ENCODE data around the gene HOGA1. TPM values are rescaled to one million over a fixed set of nuclear protein-coding genes. Genes with fewer than 3 reads are reported as not detected.

HOGA1 gene
- 1 to 10 TPM; 1.0 to 2.7 TPM for total RNA-seq

- peak; percentile 26 for DNase-seq (ENCODE audit: low spot score)
- H3K27ac ChIP-seq, result no peak within 1 kb of the TSS
- TF ChIP-seq POLR2AphosphoS5 (IDR thresholded peaks at IDR 0.05), result no peak
- TF ChIP-seq POLR2A (IDR thresholded peaks at IDR 0.05), result no peak
- TF ChIP-seq, protein P1, sequence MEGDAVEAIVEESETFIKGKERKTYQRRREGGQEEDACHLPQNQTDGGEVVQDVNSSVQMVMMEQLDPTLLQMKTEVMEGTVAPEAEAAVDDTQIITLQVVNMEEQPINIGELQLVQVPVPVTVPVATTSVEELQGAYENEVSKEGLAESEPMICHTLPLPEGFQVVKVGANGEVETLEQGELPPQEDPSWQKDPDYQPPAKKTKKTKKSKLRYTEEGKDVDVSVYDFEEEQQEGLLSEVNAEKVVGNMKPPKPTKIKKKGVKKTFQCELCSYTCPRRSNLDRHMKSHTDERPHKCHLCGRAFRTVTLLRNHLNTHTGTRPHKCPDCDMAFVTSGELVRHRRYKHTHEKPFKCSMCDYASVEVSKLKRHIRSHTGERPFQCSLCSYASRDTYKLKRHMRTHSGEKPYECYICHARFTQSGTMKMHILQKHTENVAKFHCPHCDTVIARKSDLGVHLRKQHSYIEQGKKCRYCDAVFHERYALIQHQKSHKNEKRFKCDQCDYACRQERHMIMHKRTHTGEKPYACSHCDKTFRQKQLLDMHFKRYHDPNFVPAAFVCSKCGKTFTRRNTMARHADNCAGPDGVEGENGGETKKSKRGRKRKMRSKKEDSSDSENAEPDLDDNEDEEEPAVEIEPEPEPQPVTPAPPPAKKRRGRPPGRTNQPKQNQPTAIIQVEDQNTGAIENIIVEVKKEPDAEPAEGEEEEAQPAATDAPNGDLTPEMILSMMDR (IDR thresholded peaks at IDR 0.05), result no peak
- H3K9me3 ChIP-seq, result no peaks in the 10 kb centered on the region
- 23% methylated on average over 5 of the region's 5 CpGs for WGBS
- no peak within 1 kb of the TSS for H3K4me3 ChIP-seq
- intact Hi-C loops (cut with DNase I), result no loop called here
- H3K27me3 ChIP-seq (replicated peaks; ENCODE audit: insufficient read depth), result no peaks in the 10 kb centered on the region
- no peaks in the 10 kb centered on the region for H3K4me1 ChIP-seq (replicated peaks)
- H3K36me3 ChIP-seq, result no peaks in the 10 kb centered on the region
These were observed at the start of gene HOGA1 for GRCh38 chr10:97584060-97584797. Gene HOGA1, plus strand, starts transcription at chr10:97584389. Its CDS starts 315 bp downstream, at chr10:97584704.

GRCh38 chr10:97534746-97535367, 49.3 kb upstream of the HOGA1 start:
- Histone ChIP-seq H3K9me3 (no peaks in the 10 kb centered on the region), H3K27ac (no peak overlapping the region), H3K4me1 (replicated peaks) (no peaks in the 10 kb centered on the region), H3K36me3 (no peaks in the 10 kb centered on the region), H3K4me3 (no peak overlapping the region), H3K27me3 (replicated peaks; ENCODE audit: insufficient read depth) (no peaks in the 10 kb centered on the region)
- WGBS, result 84% methylated on average over 6 of the region's 6 CpGs
- intact Hi-C loops (cut with DNase I), result no loop called here
- no peak for TF ChIP-seq POLR2AphosphoS5 (IDR thresholded peaks at IDR 0.05)
- TF ChIP-seq, protein P1 (IDR thresholded peaks at IDR 0.05), result peak in 1 of 4 experiments; percentile 41
- DNase-seq (ENCODE audit: low spot score), result no peak

DNA sequence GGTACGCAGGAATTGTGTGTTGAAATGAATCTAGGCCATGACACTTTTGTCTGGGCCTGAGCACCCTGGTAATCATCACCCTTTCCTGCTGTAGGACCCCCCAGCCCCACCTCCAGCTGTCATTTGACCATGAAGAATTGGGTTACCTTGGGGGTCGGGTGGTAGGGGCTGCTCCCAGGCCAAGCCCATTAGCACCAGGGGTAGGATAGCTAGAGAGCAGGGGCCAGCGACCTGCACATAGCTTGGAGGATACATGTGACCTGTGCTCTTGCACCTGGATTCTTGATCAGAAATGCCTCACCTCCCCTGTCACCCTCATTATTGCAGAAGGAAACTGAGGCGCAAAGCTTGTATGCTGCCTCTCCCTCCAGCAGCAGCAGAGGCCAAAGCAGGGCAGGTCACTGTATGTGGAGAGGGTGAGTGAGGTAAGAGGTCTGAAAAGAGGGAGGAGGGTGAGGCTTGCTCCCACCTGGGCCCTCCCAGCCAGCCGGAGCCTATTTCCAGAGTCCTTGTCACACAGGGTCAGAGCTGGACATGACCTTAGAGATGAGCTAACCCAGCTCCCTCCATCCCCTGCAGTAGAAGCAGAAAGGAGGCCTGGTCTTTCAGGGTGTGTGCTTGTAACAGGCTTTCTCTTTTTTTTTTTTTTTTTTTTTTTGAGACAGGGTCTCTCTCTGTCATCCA, 46.9 kb upstream of the HOGA1 start:
- DNase-seq (ENCODE audit: low spot score), result no peak
- Histone ChIP-seq H3K27me3 (replicated peaks; ENCODE audit: insufficient read depth) (no peaks in the 10 kb centered on the region), H3K9me3 (no peaks in the 10 kb centered on the region), H3K4me3 (no peak overlapping the region), H3K27ac (no peak overlapping the region), H3K4me1 (replicated peaks) (peaks cover 4% of the 10 kb centered on the region), H3K36me3 (no peaks in the 10 kb centered on the region)
- WGBS, result 90% methylated on average over 5 of the region's 5 CpGs
- intact Hi-C loops (cut with DNase I), result no loop called here
- TF ChIP-seq, protein P1 (IDR thresholded peaks at IDR 0.05), result no peak
- TF ChIP-seq POLR2AphosphoS5 (IDR thresholded peaks at IDR 0.05) (no peak), POLR2A (IDR thresholded peaks at IDR 0.05) (no peak)

DNA sequence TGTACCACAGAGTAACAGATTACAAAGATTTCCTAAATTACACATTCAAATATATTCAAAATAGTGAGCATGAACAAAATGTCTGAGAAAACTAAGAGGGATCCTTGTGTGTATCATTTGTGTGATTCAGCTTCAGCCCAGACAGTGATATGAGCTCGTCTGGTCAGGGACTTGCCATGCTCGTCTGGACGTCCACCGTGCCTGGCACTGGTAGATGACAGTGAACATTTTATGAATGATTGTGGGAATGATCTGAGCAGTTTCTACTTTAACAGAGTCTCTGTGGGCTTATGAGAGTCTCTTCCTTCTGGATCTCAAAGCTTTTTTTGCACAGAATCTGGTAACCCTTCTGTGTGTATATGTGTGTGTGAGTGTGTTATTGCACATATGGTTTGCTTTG, 45.8 kb upstream of the HOGA1 start:
- TF ChIP-seq, protein P1 (IDR thresholded peaks at IDR 0.05), result no peak
- TF ChIP-seq POLR2AphosphoS5 (IDR thresholded peaks at IDR 0.05) (no peak), POLR2A (IDR thresholded peaks at IDR 0.05) (no peak)
- DNase-seq (ENCODE audit: low spot score), result no peak
- peaks cover 8% of the 10 kb centered on the region for H3K4me1 ChIP-seq (replicated peaks)
- no peak overlapping the region for H3K27ac ChIP-seq
- H3K36me3 ChIP-seq, result no peaks in the 10 kb centered on the region
- no peaks in the 10 kb centered on the region for H3K9me3 ChIP-seq
- intact Hi-C loops (cut with DNase I), result no loop called here
- no peak overlapping the region for H3K4me3 ChIP-seq
- H3K27me3 ChIP-seq (replicated peaks; ENCODE audit: insufficient read depth), result no peaks in the 10 kb centered on the region
- WGBS, result 57% methylated on average over 4 of the region's 4 CpGs
